ENCODE results near the gene CRY2. TPM values are rescaled to one million over a fixed set of nuclear protein-coding genes. Genes with fewer than 3 reads are reported as not detected.

Gene CRY2
- total RNA-seq, 6 experiments from 2014 or later, result 12.5 to 16.4 (median 14.1) TPM

- Mint-ChIP-seq H3K27ac (no peak overlapping the region), H3K4me3 (no peak overlapping the region)
- DNase-seq, result no peak
Observed at GRCh38 chr11:45926001-45926401, 78.7 kb downstream of the CRY2 start.

GRCh38 chr11:45926536-45927331 is 79.5 kb downstream of the CRY2 start:
- Mint-ChIP-seq H3K4me1 (ENCODE audit: low read depth) (peaks cover 9% of the 10 kb centered on the region), H3K27me3 (ENCODE audit: insufficient read depth) (peaks cover 23% of the 10 kb centered on the region), H3K9me3 (no peaks in the 10 kb centered on the region), H3K27ac (no peak overlapping the region), H3K36me3 (ENCODE audit: low read depth) (peaks cover 4% of the 10 kb centered on the region), H3K4me3 (no peak overlapping the region)
- no peak for DNase-seq
- TF ChIP-seq CTCF (IDR thresholded peaks at IDR 0.05), result no peak

More at GRCh38 chr11:45926001-45926401, 78.7 kb downstream of the CRY2 start:
- Mint-ChIP-seq H3K9me3 (no peaks in the 10 kb centered on the region), H3K36me3 (ENCODE audit: low read depth) (no peaks in the 10 kb centered on the region), H3K27me3 (ENCODE audit: insufficient read depth) (peaks cover 30% of the 10 kb centered on the region), H3K4me1 (ENCODE audit: low read depth) (peaks cover 9% of the 10 kb centered on the region)
- TF ChIP-seq CTCF (IDR thresholded peaks at IDR 0.05), result no peak

- H3K9me3 Mint-ChIP-seq, result no peaks in the 10 kb centered on the region
- peaks cover 4% of the 10 kb centered on the region for H3K36me3 Mint-ChIP-seq (ENCODE audit: low read depth)
- TF ChIP-seq CTCF (IDR thresholded peaks at IDR 0.05), result no peak
- H3K4me3 Mint-ChIP-seq, result no peak overlapping the region
- H3K27ac Mint-ChIP-seq, result no peak overlapping the region
- peaks cover 9% of the 10 kb centered on the region for H3K4me1 Mint-ChIP-seq (ENCODE audit: low read depth)
- peaks cover 23% of the 10 kb centered on the region for H3K27me3 Mint-ChIP-seq (ENCODE audit: insufficient read depth)
- no peak for DNase-seq
Observed at GRCh38 chr11:45927332-45927683, 80.0 kb downstream of the CRY2 start.

GRCh38 chr11:45927684-45928413 is 80.6 kb downstream of the CRY2 start:
- peaks cover 4% of the 10 kb centered on the region for H3K36me3 Mint-ChIP-seq (ENCODE audit: low read depth)
- no peak for TF ChIP-seq CTCF (IDR thresholded peaks at IDR 0.05)
- DNase-seq, result no peak
- H3K27me3 Mint-ChIP-seq (ENCODE audit: insufficient read depth), result peaks cover 23% of the 10 kb centered on the region
- H3K9me3 Mint-ChIP-seq, result no peaks in the 10 kb centered on the region
- peaks cover 10% of the 10 kb centered on the region for H3K4me1 Mint-ChIP-seq (ENCODE audit: low read depth)
- H3K4me3 Mint-ChIP-seq, result no peak overlapping the region
- no peak overlapping the region for H3K27ac Mint-ChIP-seq

- H3K9me3 Mint-ChIP-seq, result no peaks in the 10 kb centered on the region
- H3K4me3 Mint-ChIP-seq, result no peak overlapping the region
- peaks cover 20% of the 10 kb centered on the region for H3K27me3 Mint-ChIP-seq (ENCODE audit: insufficient read depth)
- H3K27ac Mint-ChIP-seq, result no peak overlapping the region
- H3K36me3 Mint-ChIP-seq (ENCODE audit: low read depth), result peaks cover 9% of the 10 kb centered on the region
- TF ChIP-seq CTCF (IDR thresholded peaks at IDR 0.05), result no peak
- DNase-seq, result no peak
- H3K4me1 Mint-ChIP-seq (ENCODE audit: low read depth), result peaks cover 15% of the 10 kb centered on the region
Observed at GRCh38 chr11:45928535-45929215, 81.4 kb downstream of the CRY2 start.
